Measurements from ENCODE around the gene CDIP1. TPM values are rescaled to one million over a fixed set of nuclear protein-coding genes. Genes with fewer than 3 reads are reported as not detected.

The CDIP1 gene
- total and polyA plus RNA-seq, 2 donors from 2014 or later: 40.8 to 80.4 TPM

GRCh38 chr16:4472880-4473279 lies 65.7 kb downstream of the CDIP1 start:
- Histone ChIP-seq H3K4me1 (ENCODE audit: control insufficient read depth in 2 of 3, insufficient read depth in 2 of 3, low read depth in 1 of 3, low read length in 3 of 3) (peaks cover 0 to 3% (median 3%) of the 10 kb centered on the region in 3 donors), H3K9ac (ENCODE audit: low read length in 3 of 3) (no peak overlapping the region), H3K4me3 (ENCODE audit: low read length in 3 of 3) (no peak overlapping the region), H3K27me3 (ENCODE audit: control insufficient read depth, insufficient read depth, low read length) (no peaks in the 10 kb centered on the region), H3K9me3 (ENCODE audit: control insufficient read depth in 2 of 3, insufficient read depth in 1 of 3, low read length in 3 of 3) (no peaks in the 10 kb centered on the region), H3K36me3 (ENCODE audit: control insufficient read depth in 2 of 3, insufficient read depth in 3 of 3, low read length in 3 of 3) (peaks cover 0 to 5% (median 2%) of the 10 kb centered on the region in 3 donors), H3K27ac (ENCODE audit: low read depth in 2 of 2, low read length in 2 of 2) (no peak overlapping the region)
- DNase-seq (no peak), FAIRE-seq (no peak)
- intact Hi-C loops (cut with DNase I): no loop called here
- TF ChIP-seq CTCF (IDR thresholded peaks at IDR 0.05; ENCODE audit: borderline replicate concordance, extremely low read depth, insufficient read depth): no peak

- H3K9me3 ChIP-seq (ENCODE audit: control insufficient read depth in 2 of 3, insufficient read depth in 1 of 3, low read length in 3 of 3): no peaks in the 10 kb centered on the region
- no peak overlapping the region for H3K27ac ChIP-seq (ENCODE audit: low read depth in 2 of 2, low read length in 2 of 2)
- H3K4me3 ChIP-seq (ENCODE audit: low read length in 3 of 3): no peak overlapping the region
- no peak for FAIRE-seq
- no peaks in the 10 kb centered on the region for H3K27me3 ChIP-seq (ENCODE audit: control insufficient read depth, insufficient read depth, low read length)
- DNase-seq: no peak
- no peak for TF ChIP-seq CTCF (IDR thresholded peaks at IDR 0.05; ENCODE audit: borderline replicate concordance, extremely low read depth, insufficient read depth)
- H3K4me1 ChIP-seq (ENCODE audit: control insufficient read depth in 2 of 3, insufficient read depth in 2 of 3, low read depth in 1 of 3, low read length in 3 of 3): peaks cover 0 to 3% (median 3%) of the 10 kb centered on the region in 3 donors
- H3K9ac ChIP-seq (ENCODE audit: low read length in 3 of 3): no peak overlapping the region
- peaks cover under 1 to 5% (median 2%) of the 10 kb centered on the region in 3 donors for H3K36me3 ChIP-seq (ENCODE audit: control insufficient read depth in 2 of 3, insufficient read depth in 3 of 3, low read length in 3 of 3)
- intact Hi-C loops (cut with DNase I): no loop called here
These were observed 66.7 kb downstream of the CDIP1 start for GRCh38 chr16:4471869-4472268.

- intact Hi-C loops (cut with DNase I): no loop called here
- Histone ChIP-seq H3K4me3 (ENCODE audit: low read length in 3 of 3) (no peak overlapping the region), H3K27ac (ENCODE audit: low read depth in 2 of 2, low read length in 2 of 2) (no peak overlapping the region), H3K9me3 (ENCODE audit: control insufficient read depth in 2 of 3, insufficient read depth in 1 of 3, low read length in 3 of 3) (no peaks in the 10 kb centered on the region), H3K27me3 (ENCODE audit: control insufficient read depth, insufficient read depth, low read length) (no peaks in the 10 kb centered on the region), H3K36me3 (ENCODE audit: control insufficient read depth in 2 of 3, insufficient read depth in 3 of 3, low read length in 3 of 3) (peaks cover 2 to 9% (median 8%) of the 10 kb centered on the region in 3 donors), H3K4me1 (ENCODE audit: control insufficient read depth in 2 of 3, insufficient read depth in 2 of 3, low read depth in 1 of 3, low read length in 3 of 3) (no peaks in the 10 kb centered on the region), H3K9ac (ENCODE audit: low read length in 3 of 3) (no peak overlapping the region)
- no peak for FAIRE-seq
- DNase-seq: no peak
- no peak for TF ChIP-seq CTCF (IDR thresholded peaks at IDR 0.05; ENCODE audit: borderline replicate concordance, extremely low read depth, insufficient read depth)
These were observed 69.6 kb downstream of the CDIP1 start for GRCh38 chr16:4468972-4469371.

- no peak overlapping the region for H3K27ac ChIP-seq (ENCODE audit: low read depth in 2 of 2, low read length in 2 of 2)
- TF ChIP-seq CTCF (IDR thresholded peaks at IDR 0.05; ENCODE audit: borderline replicate concordance, extremely low read depth, insufficient read depth): no peak
- H3K36me3 ChIP-seq (ENCODE audit: control insufficient read depth in 2 of 3, insufficient read depth in 3 of 3, low read length in 3 of 3): peaks cover 2 to 16% (median 8%) of the 10 kb centered on the region in 3 donors
- no peaks in the 10 kb centered on the region for H3K27me3 ChIP-seq (ENCODE audit: control insufficient read depth, insufficient read depth, low read length)
- intact Hi-C loops (cut with DNase I): no loop called here
- H3K9me3 ChIP-seq (ENCODE audit: control insufficient read depth in 2 of 3, insufficient read depth in 1 of 3, low read length in 3 of 3): no peaks in the 10 kb centered on the region
- H3K9ac ChIP-seq (ENCODE audit: low read length in 3 of 3): no peak overlapping the region
- no peaks in the 10 kb centered on the region for H3K4me1 ChIP-seq (ENCODE audit: control insufficient read depth in 2 of 3, insufficient read depth in 2 of 3, low read depth in 1 of 3, low read length in 3 of 3)
- H3K4me3 ChIP-seq (ENCODE audit: low read length in 3 of 3): no peak overlapping the region
- FAIRE-seq (no peak), DNase-seq (no peak)
These were observed 70.7 kb downstream of the CDIP1 start for GRCh38 chr16:4467916-4468315.
